ENCODE results near the gene DHRS12. TPM values are rescaled to one million over a fixed set of nuclear protein-coding genes. Genes with fewer than 3 reads are reported as not detected.

The DHRS12 gene
- total RNA-seq, 1 donor from 2014 or later, result 7.3 TPM

GRCh38 chr13:51724721-51725120 is 79.2 kb downstream of the DHRS12 start:
- no peak for ATAC-seq

GRCh38 chr13:51723529-51723928 is 80.4 kb downstream of the DHRS12 start:
- no peak for ATAC-seq

GRCh38 chr13:51721496-51721895 is 82.5 kb downstream of the DHRS12 start:
- no peak for ATAC-seq

- ATAC-seq, result no peak
Observed at GRCh38 chr13:51719394-51719793, 84.6 kb downstream of the DHRS12 start.

Other genes starting within 250 kb of the DHRS12 start
- gene WDFY2, start 219.7 kb downstream of the DHRS12 start, total RNA-seq, result 15.9 TPM
- gene TMEM272, start 41.0 kb upstream of the DHRS12 start, total RNA-seq, result not detected
- gene CCDC70, start 57.8 kb upstream of the DHRS12 start, total RNA-seq, result not detected
- gene ATP7B, start 207.3 kb upstream of the DHRS12 start, total RNA-seq, result 0.92 TPM
- 16.7 TPM for gene ALG11, start 208.2 kb upstream of the DHRS12 start, total RNA-seq
- 4.4 TPM for gene UTP14C, start 220.5 kb upstream of the DHRS12 start, total RNA-seq

Measured in esophagus mucosa (tissue), 1 donor.